Spleen (tissue), 11 donors: ENCODE results near the gene SLC28A1. TPM values are rescaled to one million over a fixed set of nuclear protein-coding genes. Genes with fewer than 3 reads are reported as not detected.

ENCODE experiments used
- DNase-seq: peaks from one replicate; pipeline ENCODE4 v3.0.0-alpha.2; 2020
- H3K27ac ChIP-seq, 8 donors: fragments of 200-600 bp; sonication (generic) in 7 of 8; 1 replicate in 4 of 8; 2 replicates in 4 of 8; pipeline versions ENCODE4 v1.5.0 to v1.8.0; 2016 to 2021; ENCODE audit warnings: inconsistent platforms in 4 of 8, mild to moderate bottlenecking in 4 of 8, moderate library complexity in 1 of 8
- H3K27me3 ChIP-seq, 7 donors: fragments of 200-600 bp; sonication (generic) in 6 of 7; replicated peaks in 1 of 7; 1 replicate in 4 of 7; 2 replicates in 3 of 7; pipeline versions ENCODE4 v1.5.0 to v1.8.0; 2016 to 2021; ENCODE audit warnings: inconsistent platforms in 3 of 7, mild to moderate bottlenecking in 1 of 7
- H3K36me3 ChIP-seq, 6 donors: fragments of 200-600 bp; sonication (generic) in 5 of 6; 1 replicate in 4 of 6; 2 replicates in 2 of 6; pipeline versions ENCODE4 v1.5.0 to v1.8.0; 2016 to 2021; ENCODE audit warnings: inconsistent platforms in 2 of 6
- H3K4me1 ChIP-seq, 6 donors: fragments of 200-600 bp; sonication (generic) in 5 of 6; 1 replicate in 3 of 6; 2 replicates in 3 of 6; pipeline versions ENCODE4 v1.5.0 to v1.8.0; 2016 to 2021; ENCODE audit warnings: inconsistent platforms in 3 of 6
- H3K4me3 ChIP-seq, 8 donors: fragments of 200-600 bp; sonication (generic) in 7 of 8; 1 replicate in 4 of 8; 2 replicates in 4 of 8; pipeline versions ENCODE4 v1.5.0 to v1.8.0; 2016 to 2021; ENCODE audit warnings: inconsistent platforms in 4 of 8, mild to moderate bottlenecking in 4 of 8, moderate library complexity in 2 of 8
- H3K9me3 ChIP-seq, 8 donors: fragments of 200-600 bp; sonication (generic) in 7 of 8; 1 replicate in 4 of 8; 2 replicates in 4 of 8; pipeline versions ENCODE4 v1.5.0 to v1.8.0; 2016 to 2021; ENCODE audit warnings: inconsistent platforms in 4 of 8
- CTCF ChIP-seq, 11 experiments: fragments of 200-600 bp in 7 of 11; fragments of 450-650 bp in 4 of 11; sonication (generic) in 4 of 11; IDR thresholded peaks in 8 of 11; conservative IDR thresholded peaks in 3 of 11; 1 replicate in 7 of 11; 2 replicates in 4 of 11; pipeline versions ENCODE4 v1.4.0 to v1.8.0; 2016 to 2021; ENCODE audit warnings: antibody characterized with exemption in 11 of 11, inconsistent platforms in 4 of 11, mild to moderate bottlenecking in 1 of 11
- POLR2A ChIP-seq, 3 donors: fragments of 450-650 bp; IDR thresholded peaks; one replicate each; pipeline ENCODE4 v1.5.1; 2017; ENCODE audit warnings: antibody characterized with exemption in 3 of 3, mild to moderate bottlenecking in 1 of 3
- POLR2AphosphoS5 ChIP-seq, 3 donors: sonication (generic); formaldehyde crosslinking; IDR thresholded peaks; one replicate each; pipeline ENCODE4 v1.5.1; 2017; ENCODE audit warnings: antibody characterized with exemption in 3 of 3
- WGBS, 5 donors: extraction: QIAGEN DNeasy Blood & Tissue Kit in 3 of 5; methylation state at CpG; one replicate each; pipeline versions ENCODE4 v1.1.5 to v1.1.7; 2013 to 2018; 5-methylcytosine and 5-hydroxymethylcytosine counted together
- intact Hi-C: fragments of 100-400 bp; cut with DNase I; formaldehyde crosslinking; loops from one replicate; pipeline ENCODE4 v1.15.0; 2023; ENCODE audit warnings: low total_unique reads
- polyA plus RNA-seq, 3 donors: library from polyadenylated mRNA; stranded (reverse); fragments of 200-250 nt; gene quantifications; one replicate each; pipeline ENCODE4 v1.2.1, GENCODE V29; 2013
- total RNA-seq, 7 donors: library from RNA; depleted of rRNA in 3 of 7; stranded (reverse); fragments of >200 nt in 3 of 7; fragmentation: NEBNext Ultra II Directional in 4 of 7; extraction: Animal tissue kit (Norgen Biotek cat#: 25700) in 4 of 7; gene quantifications; one replicate each; pipeline versions ENCODE4 v1.1.0 to v1.2.1, GENCODE V29; 2016 to 2021
- donor health status: healthy with polysubstance abuse.
- donor health status: DM: no; HTN: no; CAD: no; lungs with moderate emphysema.
- donor health status: DM: no; HTN: no; CAD: no.
- donor health status: Bipolar disorder and iron deficiency.
- donor health status: healthy.
- donor health status: DM: no; HTN: no; CAD: no.
- donor health status: DM: yes; HTN: yes; CAD: no.

SLC28A1 gene
- total and polyA plus RNA-seq, 10 donors: 0.10 to 0.29 (median 0.16) TPM; not detected in 7

- 82 to 93% (median 89%) methylated on average over 3 of the region's 3 CpGs for WGBS, 5 donors
- intact Hi-C loops: no loop called here
- Histone ChIP-seq H3K4me3 (no peak overlapping the region), H3K27ac (no peak overlapping the region), H3K27me3 (no peaks in the 10 kb centered on the region), H3K9me3 (peaks cover 0 to 12% (median 3%) of the 10 kb centered on the region in 8 donors), H3K4me1 (peaks cover 0 to 18% (median 5%) of the 10 kb centered on the region in 6 donors), H3K36me3 (no peaks in the 10 kb centered on the region)
- TF ChIP-seq CTCF (IDR thresholded peaks at IDR 0.05 in 8 of 11, conservative IDR thresholded peaks at IDR 0.05 in 3 of 11): no peak
- DNase-seq: no peak
Measured at GRCh38 chr15:84961114-84961452, 76.6 kb downstream of the SLC28A1 start.

GRCh38 chr15:84961707-84962106 lies 77.2 kb downstream of the SLC28A1 start:
- H3K9me3 ChIP-seq: peaks cover 0 to 12% (median 3%) of the 10 kb centered on the region in 8 donors
- no peak overlapping the region for H3K27ac ChIP-seq
- H3K36me3 ChIP-seq: no peaks in the 10 kb centered on the region
- intact Hi-C loops: no loop called here
- no peak for DNase-seq
- H3K4me1 ChIP-seq: peaks cover 0 to 17% (median 4%) of the 10 kb centered on the region in 6 donors
- H3K27me3 ChIP-seq: no peaks in the 10 kb centered on the region
- 82 to 92% (median 87%) methylated on average over 3 of the region's 3 CpGs for WGBS, 5 donors
- no peak overlapping the region for H3K4me3 ChIP-seq
- TF ChIP-seq CTCF (IDR thresholded peaks at IDR 0.05 in 8 of 11, conservative IDR thresholded peaks at IDR 0.05 in 3 of 11): no peak

GRCh38 chr15:84962955-84963354 lies 78.5 kb downstream of the SLC28A1 start:
- Histone ChIP-seq H3K36me3 (no peaks in the 10 kb centered on the region), H3K9me3 (peaks cover 0 to 12% (median 3%) of the 10 kb centered on the region in 8 donors), H3K27me3 (no peaks in the 10 kb centered on the region), H3K4me3 (no peak overlapping the region), H3K27ac (no peak overlapping the region), H3K4me1 (peaks cover 0 to 17% (median 4%) of the 10 kb centered on the region in 6 donors)
- WGBS, 5 donors: 73 to 86% (median 83%) methylated on average over 3 of the region's 3 CpGs
- TF ChIP-seq CTCF (IDR thresholded peaks at IDR 0.05 in 8 of 11, conservative IDR thresholded peaks at IDR 0.05 in 3 of 11) (no peak), POLR2A (IDR thresholded peaks at IDR 0.05) (no peak), POLR2AphosphoS5 (IDR thresholded peaks at IDR 0.05) (no peak)
- intact Hi-C loops: no loop called here
- no peak for DNase-seq

GRCh38 chr15:84967380-84967779 lies 82.9 kb downstream of the SLC28A1 start:
- intact Hi-C loops: no loop called here
- 37 to 67% (median 49%) methylated on average over 3 of the region's 3 CpGs for WGBS, 5 donors

More at GRCh38 chr15:84967380-84967779, 82.9 kb downstream of the SLC28A1 start:
- no peak for DNase-seq
- no peaks in the 10 kb centered on the region for H3K27me3 ChIP-seq
- H3K9me3 ChIP-seq: peaks cover 0 to 12% (median 3%) of the 10 kb centered on the region in 8 donors
- no peak overlapping the region for H3K4me3 ChIP-seq
- TF ChIP-seq POLR2AphosphoS5 (IDR thresholded peaks at IDR 0.05) (no peak), POLR2A (IDR thresholded peaks at IDR 0.05) (no peak), CTCF (IDR thresholded peaks at IDR 0.05 in 8 of 11, conservative IDR thresholded peaks at IDR 0.05 in 3 of 11) (no peak)
- H3K4me1 ChIP-seq: no peaks in the 10 kb centered on the region
- no peaks in the 10 kb centered on the region for H3K36me3 ChIP-seq
- H3K27ac ChIP-seq: no peak overlapping the region
